Medulla oblongata (tissue), 1 donor: ENCODE data around the gene FOXN3.
A peak's percentile ranks its signal among the peaks of the same experiment; 100 is the strongest.

ENCODE experiments used
- DNase-seq: peaks from one replicate; pipeline ENCODE4 v3.0.0-alpha.2; 2015; ENCODE audit errors: extremely low spot score

FOXN3 gene

DNA sequence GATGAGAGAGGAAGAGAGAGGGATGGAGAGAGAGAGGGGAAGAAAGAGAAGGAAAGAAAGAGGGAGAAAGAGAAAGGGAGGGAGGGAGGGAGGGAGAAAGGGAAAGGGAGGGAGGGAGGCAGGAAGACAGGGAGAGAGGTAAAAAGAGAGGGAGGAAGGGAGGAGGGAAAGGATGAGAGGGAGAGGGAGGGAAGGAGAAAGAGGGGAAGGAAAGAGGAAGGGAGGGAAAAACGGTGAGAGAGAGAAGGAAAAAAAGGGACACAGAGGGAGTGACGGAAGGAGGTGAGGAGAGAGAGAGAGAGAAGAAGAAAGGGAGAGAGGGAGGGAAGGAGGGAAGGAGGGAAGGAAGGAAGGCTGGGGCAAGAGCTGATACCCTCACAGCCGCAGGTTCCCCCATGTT is 56.8 kb downstream of the FOXN3 start:
- no peak for DNase-seq

GRCh38 chr14:89359477-89360222 is 57.4 kb downstream of the FOXN3 start:
- DNase-seq: peak; percentile 59

DNA sequence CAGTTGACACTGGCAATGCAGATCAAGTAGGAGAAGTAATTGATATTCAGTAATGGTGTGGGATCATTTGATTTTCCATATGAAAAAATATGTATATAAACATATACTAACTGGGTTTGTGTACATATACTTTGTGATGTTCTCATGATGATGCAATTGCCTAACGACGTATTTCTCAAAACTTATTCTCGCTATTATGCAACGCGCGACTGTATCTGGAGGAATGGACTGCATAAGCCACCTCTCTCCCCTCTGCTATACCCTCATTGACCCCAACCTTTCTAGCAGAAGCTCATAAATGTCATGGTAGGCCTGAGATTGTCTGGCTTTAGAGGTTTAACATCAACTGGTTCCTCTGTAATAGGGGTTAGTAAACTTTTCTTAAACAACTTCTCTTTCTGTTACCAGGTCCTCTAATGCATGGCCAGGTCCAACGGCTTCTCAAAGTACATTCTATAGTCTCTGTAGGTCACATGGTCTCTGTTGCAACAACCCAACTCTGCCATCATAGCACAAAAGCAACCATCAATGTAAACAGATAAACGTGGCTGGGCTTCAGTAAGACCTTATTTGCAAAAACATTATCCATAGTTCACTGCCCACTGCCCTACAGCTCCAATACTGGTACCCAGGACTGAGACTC is 59.3 kb downstream of the FOXN3 start:
- DNase-seq: no peak

DNA sequence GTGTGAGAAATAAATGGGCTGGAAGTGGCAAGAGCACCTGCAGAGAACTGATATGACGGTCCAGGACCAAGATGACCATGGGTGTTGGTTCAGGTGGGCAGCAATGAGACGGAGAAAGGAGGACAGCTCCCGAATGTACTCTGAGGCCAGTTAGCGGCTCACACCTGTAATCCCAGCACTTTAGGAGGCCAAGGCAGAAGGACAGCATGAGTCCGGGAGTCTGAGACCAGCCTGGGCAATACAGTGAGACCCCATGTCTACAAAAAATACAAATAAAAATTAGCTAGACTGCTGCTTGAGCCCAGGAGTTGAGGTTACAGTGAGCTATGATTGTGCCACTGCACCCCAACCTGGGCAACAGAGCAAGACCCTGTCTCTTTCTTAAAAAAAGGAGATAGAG is 60.1 kb downstream of the FOXN3 start:
- no peak for DNase-seq

DNA sequence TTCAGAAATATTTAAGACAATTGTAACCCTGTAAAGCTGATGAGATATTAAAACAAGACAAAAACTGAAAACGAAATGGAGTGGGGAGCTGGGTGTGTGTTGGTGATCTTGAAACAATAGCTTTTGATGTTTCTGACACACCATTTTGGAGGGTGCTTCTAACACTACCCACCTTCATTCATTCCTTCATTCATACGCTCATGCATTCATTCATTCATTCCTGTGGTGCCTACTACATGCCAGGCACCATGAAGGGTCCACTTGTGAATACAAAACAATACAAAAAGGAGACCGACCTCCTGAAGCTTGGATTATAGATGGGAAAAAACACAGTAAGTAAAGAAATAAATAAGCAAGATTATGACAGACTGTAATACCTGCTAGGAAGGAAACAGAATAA is 60.5 kb downstream of the FOXN3 start:
- DNase-seq: no peak

DNA sequence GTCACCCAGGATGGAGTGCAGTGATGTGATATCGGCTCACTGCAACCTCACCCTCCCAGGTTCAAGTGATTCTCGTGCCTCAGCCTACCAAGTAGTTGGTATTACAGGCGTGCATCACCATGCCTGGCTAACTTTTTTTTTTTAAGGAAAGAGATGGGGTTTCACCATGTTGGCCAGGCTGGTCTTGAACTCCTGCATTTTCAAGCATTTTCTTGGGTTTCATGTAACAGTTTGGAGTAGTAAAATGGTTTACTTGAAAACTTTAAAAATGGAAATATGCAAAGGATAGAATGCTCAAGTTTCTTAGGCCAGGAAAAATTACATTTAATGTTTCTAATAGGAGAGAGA is 63.3 kb downstream of the FOXN3 start:
- DNase-seq: no peak

DNA sequence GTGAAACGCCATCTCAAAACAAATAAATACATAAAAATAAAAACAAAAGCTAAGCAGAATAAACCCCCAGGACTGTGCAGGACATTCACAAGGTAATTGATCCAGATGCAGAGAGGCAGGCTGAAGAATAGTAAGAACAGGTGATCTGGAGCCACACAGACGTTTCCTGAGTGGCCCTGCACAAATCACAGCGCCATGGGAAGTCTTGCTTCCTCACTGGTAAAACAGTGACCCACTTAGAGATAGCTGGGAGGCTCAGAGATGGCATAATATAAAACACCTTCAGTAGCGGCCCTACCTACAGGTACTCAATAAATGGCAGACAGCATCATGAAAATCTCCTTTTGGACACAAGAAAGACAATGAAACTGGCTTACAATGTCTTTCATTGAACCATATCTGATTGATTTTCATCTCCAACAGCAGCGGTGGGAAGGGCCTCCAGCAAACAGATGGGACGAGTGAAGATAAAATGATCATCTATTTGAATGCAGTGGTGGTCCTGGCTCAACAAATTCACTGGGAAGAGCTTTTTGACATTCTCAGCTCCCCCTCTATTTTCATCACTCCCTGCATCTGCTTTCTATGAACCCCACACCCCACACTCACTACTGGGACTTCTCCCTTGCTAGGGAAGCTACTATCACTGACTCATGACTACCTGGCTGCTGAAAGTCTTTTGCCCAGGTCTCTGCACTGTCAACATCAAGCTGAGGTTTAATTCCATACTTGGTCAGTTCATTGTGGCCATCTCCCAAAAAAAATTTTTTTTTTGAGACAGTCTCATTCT is 63.9 kb downstream of the FOXN3 start:
- no peak for DNase-seq

DNA sequence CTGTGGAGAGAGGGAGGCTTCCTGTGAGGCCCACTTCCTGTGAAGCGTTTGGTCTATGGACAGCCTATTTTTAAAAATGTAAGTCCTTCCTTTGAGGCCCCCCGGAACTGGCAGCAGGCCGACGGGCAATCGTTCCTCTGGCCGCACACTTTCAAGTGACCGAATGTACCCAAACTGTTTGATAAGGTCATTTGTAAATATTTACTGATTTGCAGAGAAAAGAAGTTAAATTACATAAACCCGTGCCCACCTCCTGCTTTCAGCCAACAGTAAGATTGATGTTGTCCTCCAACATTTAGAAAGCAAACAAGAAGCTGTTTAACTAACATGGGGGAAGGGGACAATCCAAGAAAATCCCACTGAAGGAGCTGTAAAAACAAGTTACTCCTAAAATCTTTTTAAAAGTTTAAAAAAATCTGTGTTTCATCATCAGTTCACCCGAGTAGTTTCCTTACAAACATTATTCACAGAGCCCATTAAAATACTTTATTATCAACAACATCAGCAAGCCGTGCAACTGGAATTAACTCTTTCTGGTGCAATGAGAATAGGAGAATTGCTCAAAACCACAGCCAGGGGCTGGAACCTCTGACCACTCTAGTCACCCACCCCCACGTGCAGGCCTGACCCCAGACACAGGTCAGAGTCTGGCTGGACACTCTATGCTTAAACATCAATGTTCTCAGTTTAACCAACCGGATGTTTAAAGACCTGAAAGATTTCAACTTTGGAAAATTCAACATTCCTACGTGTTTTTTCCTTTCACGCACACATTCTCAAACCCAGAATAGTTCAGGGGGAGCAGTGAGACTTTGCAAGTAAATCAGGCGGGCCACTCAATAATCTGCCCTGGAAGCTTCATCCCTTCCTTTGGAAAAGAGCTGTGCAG is 65.3 kb downstream of the FOXN3 start:
- no peak for DNase-seq

- DNase-seq: no peak
These were observed 65.9 kb downstream of the FOXN3 start for GRCh38 chr14:89351221-89351515.

- no peak for DNase-seq
These were observed 66.9 kb downstream of the FOXN3 start for GRCh38 chr14:89350152-89350551.

DNA sequence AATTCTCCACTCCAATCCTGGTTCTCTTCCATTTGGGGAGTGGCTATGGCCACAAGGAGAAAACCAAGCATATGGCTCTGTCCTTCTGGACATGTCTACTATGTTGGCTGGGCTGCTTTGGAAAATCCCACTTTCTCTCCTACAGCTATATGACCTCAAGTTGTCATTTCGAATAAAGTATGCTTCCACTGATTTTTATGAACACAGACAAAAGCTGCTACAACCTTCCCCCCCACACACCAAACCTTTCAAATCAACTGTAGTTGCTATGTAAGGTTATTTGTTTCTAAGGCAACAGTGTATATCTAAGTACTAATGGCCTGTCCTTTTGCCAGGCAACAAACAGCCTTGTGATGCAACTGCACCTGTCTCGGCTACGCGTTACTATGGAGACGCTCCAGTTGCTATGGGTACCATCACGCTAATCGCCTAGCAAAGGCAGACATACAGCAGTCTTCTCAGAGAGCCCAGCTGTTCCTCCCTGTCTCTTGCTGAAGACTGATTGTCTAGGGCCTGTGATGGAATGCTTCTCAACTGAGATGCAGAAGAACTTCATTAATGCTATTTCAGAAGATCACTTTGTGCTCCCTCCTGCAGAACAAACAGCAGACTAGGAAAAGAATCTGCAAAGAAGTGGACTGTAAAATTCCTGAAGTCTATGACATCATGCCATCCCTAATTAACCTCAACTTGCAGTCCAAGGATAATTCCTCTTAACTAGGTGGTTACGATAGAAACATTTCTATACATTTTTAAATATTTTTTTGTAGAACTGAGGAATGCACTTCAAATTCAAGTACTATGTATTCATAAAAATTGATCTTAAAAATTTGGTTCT is 67.6 kb downstream of the FOXN3 start:
- peak; percentile 53 for DNase-seq

- no peak for DNase-seq
These were observed 68.3 kb downstream of the FOXN3 start for GRCh38 chr14:89348722-89349121.

GRCh38 chr14:89347885-89348284 is 69.1 kb downstream of the FOXN3 start:
- DNase-seq: no peak

DNA sequence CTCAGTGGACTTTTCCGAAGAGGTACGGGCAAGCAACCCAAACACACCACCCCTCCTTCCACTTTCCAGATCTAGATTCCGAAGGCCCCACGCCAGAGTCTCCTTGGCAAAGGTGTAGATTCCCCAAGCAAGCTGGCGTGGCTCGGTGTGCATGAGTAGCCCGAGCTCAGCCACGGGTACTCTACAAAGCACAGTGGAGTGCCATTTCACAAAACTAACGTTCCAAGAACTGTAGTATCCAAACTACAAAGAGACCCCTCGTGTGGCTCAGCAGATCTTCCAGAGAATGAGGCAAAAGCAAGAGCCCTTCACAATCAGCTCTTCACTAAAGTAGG is 72.1 kb downstream of the FOXN3 start:
- DNase-seq: peak; percentile 50

DNA sequence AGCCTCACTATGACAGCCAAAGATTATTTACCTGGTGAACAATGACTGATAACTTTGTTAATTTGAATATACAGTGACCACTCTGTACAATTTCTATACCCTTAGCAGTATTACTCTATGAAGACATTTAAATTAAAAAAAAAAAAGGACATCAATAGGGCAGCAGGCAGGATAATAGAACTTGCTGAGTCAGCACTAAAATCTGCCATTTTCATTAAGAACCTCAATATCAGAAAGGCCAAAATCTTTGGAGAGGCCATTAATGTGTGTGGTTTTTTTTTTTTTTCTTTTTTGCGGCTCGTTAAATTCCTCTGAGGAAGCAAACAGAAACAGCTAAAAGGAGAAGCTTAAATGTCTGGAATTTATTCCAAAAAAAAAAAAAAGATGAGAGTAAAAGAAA is 73.7 kb downstream of the FOXN3 start:
- DNase-seq: no peak

GRCh38 chr14:89342049-89342448 is 75.0 kb downstream of the FOXN3 start:
- no peak for DNase-seq

GRCh38 chr14:89340200-89341181 is 76.5 kb downstream of the FOXN3 start:
- DNase-seq: no peak

DNA sequence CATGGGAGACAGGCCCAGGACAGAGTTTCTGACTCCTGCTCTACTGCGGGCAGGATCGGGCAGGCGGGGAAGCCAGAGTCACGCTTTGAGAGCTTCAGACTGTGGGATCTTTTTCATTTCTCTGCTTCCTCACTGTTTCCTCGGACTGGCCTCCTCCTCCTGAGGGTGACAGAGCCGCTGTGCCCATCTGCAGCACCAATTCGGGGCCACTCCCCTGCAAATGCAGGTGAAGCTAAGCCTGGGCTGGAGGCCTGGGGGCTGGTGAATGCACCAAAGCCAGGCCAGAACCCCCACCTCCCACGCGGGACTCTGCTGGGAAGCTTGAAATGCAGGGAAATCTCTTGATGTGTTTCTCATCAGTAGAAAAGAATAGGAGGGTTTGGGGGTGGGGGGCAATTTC is 77.5 kb downstream of the FOXN3 start:
- DNase-seq: no peak

- no peak for DNase-seq
These were observed 77.9 kb downstream of the FOXN3 start for GRCh38 chr14:89339158-89339557.

DNA sequence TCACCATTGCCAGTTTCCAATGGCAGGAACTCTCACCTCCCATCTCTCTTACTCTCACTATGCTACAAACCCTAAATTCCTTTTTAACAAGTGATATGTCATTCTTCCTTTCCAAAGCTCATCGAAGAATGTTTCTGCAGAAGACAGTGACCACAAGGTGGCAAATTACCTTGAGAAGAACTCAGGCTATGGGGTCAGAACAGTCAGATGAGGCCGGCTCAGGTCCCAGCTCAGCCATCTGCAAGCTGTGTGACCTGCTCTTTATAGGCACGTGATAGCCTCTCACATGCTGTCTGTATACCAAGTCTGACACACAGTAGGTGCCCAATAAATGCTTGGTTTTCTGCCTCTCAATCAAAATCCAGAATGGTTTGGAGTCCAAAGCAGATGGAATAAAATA is 80.7 kb downstream of the FOXN3 start:
- DNase-seq: no peak
